HepG2 (cell line): ENCODE data around the gene TMEM59. TPM values are rescaled to one million over a fixed set of nuclear protein-coding genes. Genes with fewer than 3 reads are reported as not detected.

Experiments
- ATM ChIP-seq: fragments of 450-650 bp; IDR thresholded peaks from 2 replicates; pipeline ENCODE4 v1.7.1; 2017; ENCODE audit warnings: mild to moderate bottlenecking, borderline replicate concordance
- BRD4 ChIP-seq: sonication (generic); formaldehyde crosslinking; IDR thresholded peaks from 2 replicates; pipeline ENCODE4 v1.4.0; 2020; ENCODE audit warnings: missing genetic modification reagents
- CREB1 ChIP-seq, 2 experiments: fragments of 450-650 bp in 1 of 2; IDR thresholded peaks; 2 replicates each; pipeline ENCODE4 v1.6.1; 2016 to 2017; ENCODE audit warnings: control low read depth in 1 of 2, mild to moderate bottlenecking in 1 of 2, missing compliant biosample characterization in 1 of 2, missing genetic modification characterization in 1 of 2
- HNRNPL ChIP-seq: fragments of 200-400 bp; formaldehyde crosslinking; IDR thresholded peaks from 2 replicates; pipeline ENCODE4 v1.6.1; 2017; ENCODE audit warnings: mild to moderate bottlenecking, low read depth, low read length
- RCOR2 ChIP-seq: IDR thresholded peaks from 2 replicates; pipeline ENCODE4 v1.6.1; 2016; ENCODE audit warnings: missing biosample characterization, missing genetic modification reagents
- TRIM24 ChIP-seq: sonication (generic); formaldehyde crosslinking; IDR thresholded peaks from 2 replicates; pipeline ENCODE4 v1.8.0; 2022; ENCODE audit warnings: mild to moderate bottlenecking, missing genetic modification reagents
- ZBTB20 ChIP-seq: sonication (generic); formaldehyde crosslinking; IDR thresholded peaks from 2 replicates; pipeline ENCODE4 v1.8.1; 2023; ENCODE audit warnings: missing genetic modification reagents, low read depth, mild to moderate bottlenecking, borderline replicate concordance
- ZEB1 ChIP-seq: IDR thresholded peaks from 2 replicates; pipeline ENCODE4 v1.6.1; 2012; ENCODE audit warnings: mild to moderate bottlenecking, low read depth, inconsistent platforms; ENCODE audit not compliant: insufficient replicate concordance
- ZKSCAN8 ChIP-seq: IDR thresholded peaks from 2 replicates; pipeline ENCODE4 v1.6.1; 2016; ENCODE audit warnings: borderline replicate concordance, missing genetic modification reagents, missing compliant biosample characterization
- ZMYM4 ChIP-seq: sonication (generic); formaldehyde crosslinking; IDR thresholded peaks from 2 replicates; pipeline ENCODE4 v1.8.1; 2023; ENCODE audit warnings: mild to moderate bottlenecking, missing genetic modification reagents
- ZNF337 ChIP-seq: sonication (generic); formaldehyde crosslinking; IDR thresholded peaks from 2 replicates; pipeline ENCODE4 v1.5.1; 2020; ENCODE audit warnings: missing genetic modification reagents, low read depth, mild to moderate bottlenecking, borderline replicate concordance
- ZNF343 ChIP-seq: sonication (generic); formaldehyde crosslinking; IDR thresholded peaks from 2 replicates; pipeline ENCODE4 v1.4.0; 2020; ENCODE audit warnings: mild to moderate bottlenecking, missing genetic modification reagents
- ZNF792 ChIP-seq: IDR thresholded peaks from 2 replicates; pipeline ENCODE4 v1.6.1; 2016
- polyA plus RNA-seq, 8 experiments: library from polyadenylated mRNA; depleted of rRNA in 3 of 8; stranded (reverse) in 7 of 8; unstranded in 1 of 8; fragments of >200 nt; fragmentation: Illumina TruSeq in 4 of 8; extraction: Trizol in 4 of 8; gene quantifications; 2 replicates each; pipeline versions ENCODE4 v1.2.1 to v1.2.3, GENCODE V29; 2011 to 2016; ENCODE audit warnings: low read depth in 4 of 8, missing spikeins in 1 of 8, mixed read lengths in 1 of 8; ENCODE audit not compliant: insufficient read depth in 1 of 8
- total RNA-seq, 5 experiments: library from RNA; depleted of rRNA; stranded (reverse); fragments of >200 nt; fragmentation: Illumina TruSeq; extraction: Trizol; gene quantifications; 2 replicates each; pipeline ENCODE4 v1.2.3, GENCODE V29; 2016; ENCODE audit warnings: low read depth in 1 of 5
- TF ChIP-seq, protein P1 (sequence below): sonication (generic); formaldehyde crosslinking; IDR thresholded peaks from 2 replicates; pipeline ENCODE4 v1.4.0; 2020; ENCODE audit warnings: mild to moderate bottlenecking, missing genetic modification reagents
- TF ChIP-seq, protein P2 (sequence below): sonication (generic); formaldehyde crosslinking; IDR thresholded peaks from 2 replicates; pipeline ENCODE4 v1.9.0; 2021; ENCODE audit warnings: missing genetic modification reagents, borderline replicate concordance
- TF ChIP-seq, protein P3 (sequence below): sonication (generic); formaldehyde crosslinking; IDR thresholded peaks from 2 replicates; pipeline ENCODE4 v1.4.0; 2020; ENCODE audit warnings: missing genetic modification reagents
- TF ChIP-seq, protein P4 (sequence below): IDR thresholded peaks from 2 replicates; pipeline ENCODE4 v1.6.1; 2016; ENCODE audit warnings: low read depth, borderline replicate concordance
- TF ChIP-seq, protein P5 (sequence below): sonication (generic); formaldehyde crosslinking; IDR thresholded peaks from 2 replicates; pipeline ENCODE4 v1.4.0; 2020; ENCODE audit warnings: missing genetic modification reagents
- TF ChIP-seq, protein P6 (sequence below): IDR thresholded peaks from 2 replicates; pipeline ENCODE4 v1.6.1; 2016; ENCODE audit warnings: low read depth

The TMEM59 gene
- total and polyA plus RNA-seq, 2 of the 13 experiments (the other 11 are each of a cell fraction or from before 2014, with no cell fraction given), result 147 to 363 TPM

DNA sequence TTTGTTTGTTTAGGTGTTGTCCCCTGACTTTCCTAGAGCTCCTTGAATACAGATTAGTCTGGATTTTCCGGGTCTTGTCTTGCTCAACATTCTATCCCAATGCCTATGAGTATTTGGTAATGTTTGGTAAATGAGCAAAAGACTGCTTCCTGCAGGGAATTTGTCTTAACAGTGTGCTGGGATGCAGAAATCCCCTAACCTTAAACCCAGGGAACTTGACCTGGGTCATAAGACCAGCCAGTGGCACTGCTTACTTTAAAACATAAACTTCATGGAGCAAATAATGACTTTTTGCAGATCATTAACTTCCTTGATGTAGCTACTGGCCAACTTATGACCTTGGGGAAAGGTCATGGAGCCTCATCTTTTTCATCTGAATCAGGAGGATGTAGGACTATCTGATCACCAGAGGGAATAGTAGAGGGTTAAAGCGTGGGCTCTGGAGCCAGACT, 27.6 kb upstream of the TMEM59 start (continued):
- TF ChIP-seq, protein P1, sequence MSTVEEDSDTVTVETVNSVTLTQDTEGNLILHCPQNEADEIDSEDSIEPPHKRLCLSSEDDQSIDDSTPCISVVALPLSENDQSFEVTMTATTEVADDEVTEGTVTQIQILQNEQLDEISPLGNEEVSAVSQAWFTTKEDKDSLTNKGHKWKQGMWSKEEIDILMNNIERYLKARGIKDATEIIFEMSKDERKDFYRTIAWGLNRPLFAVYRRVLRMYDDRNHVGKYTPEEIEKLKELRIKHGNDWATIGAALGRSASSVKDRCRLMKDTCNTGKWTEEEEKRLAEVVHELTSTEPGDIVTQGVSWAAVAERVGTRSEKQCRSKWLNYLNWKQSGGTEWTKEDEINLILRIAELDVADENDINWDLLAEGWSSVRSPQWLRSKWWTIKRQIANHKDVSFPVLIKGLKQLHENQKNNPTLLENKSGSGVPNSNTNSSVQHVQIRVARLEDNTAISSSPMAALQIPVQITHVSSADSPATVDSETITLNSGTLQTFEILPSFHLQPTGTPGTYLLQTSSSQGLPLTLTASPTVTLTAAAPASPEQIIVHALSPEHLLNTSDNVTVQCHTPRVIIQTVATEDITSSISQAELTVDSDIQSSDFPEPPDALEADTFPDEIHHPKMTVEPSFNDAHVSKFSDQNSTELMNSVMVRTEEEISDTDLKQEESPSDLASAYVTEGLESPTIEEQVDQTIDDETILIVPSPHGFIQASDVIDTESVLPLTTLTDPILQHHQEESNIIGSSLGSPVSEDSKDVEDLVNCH (CRISPR knock-in tag), result no peak
- TF ChIP-seq, protein P2, sequence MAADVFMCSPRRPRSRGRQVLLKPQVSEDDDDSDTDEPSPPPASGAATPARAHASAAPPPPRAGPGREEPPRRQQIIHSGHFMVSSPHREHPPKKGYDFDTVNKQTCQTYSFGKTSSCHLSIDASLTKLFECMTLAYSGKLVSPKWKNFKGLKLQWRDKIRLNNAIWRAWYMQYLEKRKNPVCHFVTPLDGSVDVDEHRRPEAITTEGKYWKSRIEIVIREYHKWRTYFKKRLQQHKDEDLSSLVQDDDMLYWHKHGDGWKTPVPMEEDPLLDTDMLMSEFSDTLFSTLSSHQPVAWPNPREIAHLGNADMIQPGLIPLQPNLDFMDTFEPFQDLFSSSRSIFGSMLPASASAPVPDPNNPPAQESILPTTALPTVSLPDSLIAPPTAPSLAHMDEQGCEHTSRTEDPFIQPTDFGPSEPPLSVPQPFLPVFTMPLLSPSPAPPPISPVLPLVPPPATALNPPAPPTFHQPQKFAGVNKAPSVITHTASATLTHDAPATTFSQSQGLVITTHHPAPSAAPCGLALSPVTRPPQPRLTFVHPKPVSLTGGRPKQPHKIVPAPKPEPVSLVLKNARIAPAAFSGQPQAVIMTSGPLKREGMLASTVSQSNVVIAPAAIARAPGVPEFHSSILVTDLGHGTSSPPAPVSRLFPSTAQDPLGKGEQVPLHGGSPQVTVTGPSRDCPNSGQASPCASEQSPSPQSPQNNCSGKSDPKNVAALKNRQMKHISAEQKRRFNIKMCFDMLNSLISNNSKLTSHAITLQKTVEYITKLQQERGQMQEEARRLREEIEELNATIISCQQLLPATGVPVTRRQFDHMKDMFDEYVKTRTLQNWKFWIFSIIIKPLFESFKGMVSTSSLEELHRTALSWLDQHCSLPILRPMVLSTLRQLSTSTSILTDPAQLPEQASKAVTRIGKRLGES (CRISPR knock-in tag), result no peak
- TF ChIP-seq, protein P3, sequence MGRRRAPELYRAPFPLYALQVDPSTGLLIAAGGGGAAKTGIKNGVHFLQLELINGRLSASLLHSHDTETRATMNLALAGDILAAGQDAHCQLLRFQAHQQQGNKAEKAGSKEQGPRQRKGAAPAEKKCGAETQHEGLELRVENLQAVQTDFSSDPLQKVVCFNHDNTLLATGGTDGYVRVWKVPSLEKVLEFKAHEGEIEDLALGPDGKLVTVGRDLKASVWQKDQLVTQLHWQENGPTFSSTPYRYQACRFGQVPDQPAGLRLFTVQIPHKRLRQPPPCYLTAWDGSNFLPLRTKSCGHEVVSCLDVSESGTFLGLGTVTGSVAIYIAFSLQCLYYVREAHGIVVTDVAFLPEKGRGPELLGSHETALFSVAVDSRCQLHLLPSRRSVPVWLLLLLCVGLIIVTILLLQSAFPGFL (CRISPR knock-in tag), result no peak
- TF ChIP-seq ATM, result no peak
- no peak for TF ChIP-seq HNRNPL
- no peak for TF ChIP-seq TRIM24 (CRISPR knock-in tag)
- no peak for TF ChIP-seq CREB1 (IDR thresholded peaks at IDR 0.05)
- peak; percentile 61 for TF ChIP-seq CREB1 (CRISPR knock-in tag; IDR thresholded peaks at IDR 0.05)
- no peak for TF ChIP-seq ZEB1
- no peak for TF ChIP-seq ZNF343 (CRISPR knock-in tag)
- no peak for TF ChIP-seq ZKSCAN8 (CRISPR knock-in tag)
- peak; percentile 37; the same call in 1 of the 2 replicates for TF ChIP-seq ZNF792 (CRISPR knock-in tag)
- TF ChIP-seq ZNF337 (CRISPR knock-in tag), result no peak
- TF ChIP-seq, protein P4, sequence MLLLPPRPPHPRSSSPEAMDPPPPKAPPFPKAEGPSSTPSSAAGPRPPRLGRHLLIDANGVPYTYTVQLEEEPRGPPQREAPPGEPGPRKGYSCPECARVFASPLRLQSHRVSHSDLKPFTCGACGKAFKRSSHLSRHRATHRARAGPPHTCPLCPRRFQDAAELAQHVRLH (CRISPR knock-in tag), result no peak
- 0 out of 2 replicates have a peak, but pooled peaks have one; percentile 37 for TF ChIP-seq ZMYM4 (CRISPR knock-in tag)
- no peak for TF ChIP-seq BRD4
- TF ChIP-seq, protein P5, sequence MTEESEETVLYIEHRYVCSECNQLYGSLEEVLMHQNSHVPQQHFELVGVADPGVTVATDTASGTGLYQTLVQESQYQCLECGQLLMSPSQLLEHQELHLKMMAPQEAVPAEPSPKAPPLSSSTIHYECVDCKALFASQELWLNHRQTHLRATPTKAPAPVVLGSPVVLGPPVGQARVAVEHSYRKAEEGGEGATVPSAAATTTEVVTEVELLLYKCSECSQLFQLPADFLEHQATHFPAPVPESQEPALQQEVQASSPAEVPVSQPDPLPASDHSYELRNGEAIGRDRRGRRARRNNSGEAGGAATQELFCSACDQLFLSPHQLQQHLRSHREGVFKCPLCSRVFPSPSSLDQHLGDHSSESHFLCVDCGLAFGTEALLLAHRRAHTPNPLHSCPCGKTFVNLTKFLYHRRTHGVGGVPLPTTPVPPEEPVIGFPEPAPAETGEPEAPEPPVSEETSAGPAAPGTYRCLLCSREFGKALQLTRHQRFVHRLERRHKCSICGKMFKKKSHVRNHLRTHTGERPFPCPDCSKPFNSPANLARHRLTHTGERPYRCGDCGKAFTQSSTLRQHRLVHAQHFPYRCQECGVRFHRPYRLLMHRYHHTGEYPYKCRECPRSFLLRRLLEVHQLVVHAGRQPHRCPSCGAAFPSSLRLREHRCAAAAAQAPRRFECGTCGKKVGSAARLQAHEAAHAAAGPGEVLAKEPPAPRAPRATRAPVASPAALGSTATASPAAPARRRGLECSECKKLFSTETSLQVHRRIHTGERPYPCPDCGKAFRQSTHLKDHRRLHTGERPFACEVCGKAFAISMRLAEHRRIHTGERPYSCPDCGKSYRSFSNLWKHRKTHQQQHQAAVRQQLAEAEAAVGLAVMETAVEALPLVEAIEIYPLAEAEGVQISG, result no peak
- TF ChIP-seq, protein P6, sequence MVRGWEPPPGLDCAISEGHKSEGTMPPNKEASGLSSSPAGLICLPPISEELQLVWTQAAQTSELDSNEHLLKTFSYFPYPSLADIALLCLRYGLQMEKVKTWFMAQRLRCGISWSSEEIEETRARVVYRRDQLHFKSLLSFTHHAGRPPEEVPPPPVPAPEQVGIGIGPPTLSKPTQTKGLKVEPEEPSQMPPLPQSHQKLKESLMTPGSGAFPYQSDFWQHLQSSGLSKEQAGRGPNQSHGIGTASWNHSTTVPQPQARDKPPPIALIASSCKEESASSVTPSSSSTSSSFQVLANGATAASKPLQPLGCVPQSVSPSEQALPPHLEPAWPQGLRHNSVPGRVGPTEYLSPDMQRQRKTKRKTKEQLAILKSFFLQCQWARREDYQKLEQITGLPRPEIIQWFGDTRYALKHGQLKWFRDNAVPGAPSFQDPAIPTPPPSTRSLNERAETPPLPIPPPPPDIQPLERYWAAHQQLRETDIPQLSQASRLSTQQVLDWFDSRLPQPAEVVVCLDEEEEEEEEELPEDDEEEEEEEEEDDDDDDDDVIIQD (CRISPR knock-in tag), result no peak
- TF ChIP-seq ZBTB20 (CRISPR knock-in tag), result peak; percentile 80; the same call in 1 of the 2 replicates
- peak; percentile 51; the same call in 1 of the 2 replicates for TF ChIP-seq RCOR2 (CRISPR knock-in tag)
